IMR-90 (cell line): ENCODE data around the gene SH2D1B. TPM values are rescaled to one million over a fixed set of nuclear protein-coding genes. Genes with fewer than 3 reads are reported as not detected.

ENCODE experiments used
- ATAC-seq: fragments of 200-7000 bp; cut with Tn5 transposase; 2 replicates; pipeline ENCODE4 v1.9.1; 2020; ENCODE audit warnings: low read depth, mild to moderate bottlenecking, moderate library complexity
- BruUV-seq: library from RNA; stranded (reverse); fragments of 400-500 nt; replicated peaks from 2 replicates; lab custom pipeline; 2021; lab: Mats Ljungman, UMichigan
- CTCF ChIA-PET: fragments of 300-600 bp; formaldehyde crosslinking; extraction: SDS; loops from one replicate; lab custom pipeline; 2021; ENCODE audit warnings: antibody characterized with exemption; lab: Yijun Ruan, JAX
- POLR2A ChIA-PET: fragments of 300-600 bp; sonication (Branson Sonifier 250); formaldehyde crosslinking; loops from one replicate; lab custom pipeline; 2022; ENCODE audit warnings: antibody characterized with exemption; ENCODE audit not compliant: unreplicated experiment; lab: Charles Lee
- DNase-seq: peaks from one replicate; pipeline ENCODE4 v3.0.0; 2013
- H2AFZ ChIP-seq: replicated peaks from 2 replicates; pipeline ENCODE3; 2013; ENCODE audit warnings: low read length, mild to moderate bottlenecking; ENCODE audit not compliant: poor library complexity
- H2AK5ac ChIP-seq: 2 replicates; pipeline ENCODE4 v1.6.1; 2013; ENCODE audit warnings: low read depth, low read length, inconsistent platforms
- H2AK9ac ChIP-seq: replicated peaks from 2 replicates; pipeline ENCODE3; 2013; ENCODE audit warnings: mild to moderate bottlenecking, low read depth, low read length, moderate library complexity; ENCODE audit not compliant: poor library complexity
- H2BK120ac ChIP-seq: 2 replicates; pipeline ENCODE4 v1.6.1; 2013; ENCODE audit warnings: low read depth, low read length, inconsistent platforms
- H2BK15ac ChIP-seq: 3 replicates; pipeline ENCODE4 v1.6.1; 2013; ENCODE audit warnings: low read depth, low read length, inconsistent platforms
- H2BK20ac ChIP-seq: 2 replicates; pipeline ENCODE4 v1.6.1; 2013; ENCODE audit warnings: low read depth, mild to moderate bottlenecking, inconsistent platforms, low read length, moderate library complexity
- H2BK5ac ChIP-seq: 2 replicates; pipeline ENCODE4 v1.6.1; 2013; ENCODE audit warnings: mild to moderate bottlenecking, low read depth, low read length, inconsistent platforms; ENCODE audit not compliant: poor library complexity, severe bottlenecking
- H3K14ac ChIP-seq: replicated peaks from 2 replicates; pipeline ENCODE4 v1.6.1; 2013; ENCODE audit warnings: low read depth, low read length, inconsistent platforms
- H3K18ac ChIP-seq: 2 replicates; pipeline ENCODE4 v1.6.1; 2013; ENCODE audit warnings: low read depth, low read length, control low read depth
- H3K23ac ChIP-seq: 2 replicates; pipeline ENCODE4 v1.6.1; 2013; ENCODE audit warnings: low read depth, low read length, inconsistent platforms
- H3K27ac ChIP-seq: 2 replicates; pipeline ENCODE4 v1.5.1; 2013; ENCODE audit warnings: mild to moderate bottlenecking, control low read depth, low read length; ENCODE audit not compliant: insufficient read depth
- H3K27me3 ChIP-seq: 2 replicates; pipeline ENCODE4 v1.6.1; 2013; ENCODE audit warnings: low read length; ENCODE audit not compliant: control insufficient read depth, insufficient read depth
- H3K36me3 ChIP-seq: 2 replicates; pipeline ENCODE4 v1.6.1; 2013; ENCODE audit warnings: low read length, mixed read lengths; ENCODE audit not compliant: control insufficient read depth, insufficient read depth
- H3K4ac ChIP-seq: 2 replicates; pipeline ENCODE4 v1.6.1; 2013; ENCODE audit warnings: low read depth, low read length, inconsistent platforms
- H3K4me1 ChIP-seq: 2 replicates; pipeline ENCODE4 v1.6.1; 2013; ENCODE audit warnings: low read length, mixed read lengths; ENCODE audit not compliant: control insufficient read depth, insufficient read depth
- H3K4me2 ChIP-seq: 2 replicates; pipeline ENCODE4 v1.6.1; 2013; ENCODE audit warnings: low read depth, mild to moderate bottlenecking, control low read depth, low read length, moderate library complexity
- H3K4me3 ChIP-seq: 2 replicates; pipeline ENCODE4 v1.5.1; 2013; ENCODE audit warnings: low read depth, mild to moderate bottlenecking, control low read depth, low read length, moderate library complexity; ENCODE audit not compliant: insufficient read depth
- H3K56ac ChIP-seq: 2 replicates; pipeline ENCODE4 v1.6.1; 2013; ENCODE audit warnings: low read length, inconsistent platforms; ENCODE audit not compliant: insufficient read depth; ENCODE audit errors: extremely low read depth
- H3K79me1 ChIP-seq, 2 experiments: 2 replicates each; pipeline ENCODE4 v1.6.1; 2013; ENCODE audit warnings: low read length in 2 of 2, inconsistent platforms in 1 of 2, low read depth in 1 of 2
- H3K9ac ChIP-seq: 2 replicates; pipeline ENCODE4 v1.6.1; 2013; ENCODE audit warnings: low read depth, low read length, control low read depth
- H3K9me1 ChIP-seq: 2 replicates; pipeline ENCODE4 v1.6.1; 2013; ENCODE audit warnings: low read length, inconsistent platforms; ENCODE audit not compliant: insufficient read depth
- H3K9me3 ChIP-seq: 2 replicates; pipeline ENCODE4 v1.6.1; 2013; ENCODE audit warnings: low read length; ENCODE audit not compliant: control insufficient read depth, insufficient read depth
- H4K20me1 ChIP-seq: 2 replicates; pipeline ENCODE4 v1.6.1; 2013; ENCODE audit warnings: low read length, inconsistent platforms; ENCODE audit not compliant: insufficient read depth
- H4K5ac ChIP-seq: 2 replicates; pipeline ENCODE4 v1.6.1; 2013; ENCODE audit warnings: mild to moderate bottlenecking, low read depth, low read length, control low read depth
- H4K8ac ChIP-seq, 2 experiments: 2 replicates each; pipeline ENCODE4 v1.6.1; 2013; ENCODE audit warnings: low read depth in 2 of 2, low read length in 2 of 2, control low read depth in 1 of 2, inconsistent platforms in 1 of 2
- H4K91ac ChIP-seq: 2 replicates; pipeline ENCODE4 v1.6.1; 2013; ENCODE audit warnings: low read depth, low read length, inconsistent platforms; ENCODE audit not compliant: insufficient read depth
- BHLHE40 ChIP-seq: fragments of 150-350 bp; IDR thresholded peaks from 2 replicates; pipeline ENCODE4 v1.6.1; 2016; ENCODE audit warnings: mild to moderate bottlenecking, low read depth, low read length
- CEBPB ChIP-seq: IDR thresholded peaks from 2 replicates; pipeline ENCODE4 v1.6.1; 2012; ENCODE audit warnings: low read depth, low read length, improper control_type of control experiment
- CHD1 ChIP-seq: IDR thresholded peaks from 2 replicates; pipeline ENCODE4 v1.6.1; 2012; ENCODE audit warnings: low read depth, low read length, improper control_type of control experiment
- FOS ChIP-seq: fragments of 150-350 bp; IDR thresholded peaks from 2 replicates; pipeline ENCODE4 v1.6.1; 2016; ENCODE audit warnings: low read depth, low read length
- MAFK ChIP-seq: IDR thresholded peaks from 2 replicates; pipeline ENCODE4 v1.6.1; 2012; ENCODE audit warnings: low read depth, low read length, improper control_type of control experiment
- MXI1 ChIP-seq: IDR thresholded peaks from 2 replicates; pipeline ENCODE4 v1.6.1; 2012; ENCODE audit warnings: low read depth, mild to moderate bottlenecking, low read length, moderate library complexity, borderline replicate concordance
- NFE2L2 ChIP-seq: fragments of 150-350 bp; IDR thresholded peaks from 2 replicates; pipeline ENCODE4 v1.6.1; 2016; ENCODE audit warnings: low read depth, mild to moderate bottlenecking, low read length
- POLR2A ChIP-seq: IDR thresholded peaks from 2 replicates; pipeline ENCODE4 v1.6.1; 2012; ENCODE audit warnings: mild to moderate bottlenecking, low read depth, low read length
- RCOR1 ChIP-seq: IDR thresholded peaks from 2 replicates; pipeline ENCODE4 v1.6.1; 2012; ENCODE audit warnings: mild to moderate bottlenecking, low read length, improper control_type of control experiment; ENCODE audit not compliant: insufficient replicate concordance
- RFX5 ChIP-seq: IDR thresholded peaks from 2 replicates; pipeline ENCODE4 v1.8.0; 2012; ENCODE audit warnings: low read depth, mild to moderate bottlenecking, low read length, moderate library complexity
- SMC3 ChIP-seq: fragments of 150-350 bp; IDR thresholded peaks from 2 replicates; pipeline ENCODE4 v1.6.1; 2016; ENCODE audit warnings: low read depth, mild to moderate bottlenecking, antibody characterized with exemption, low read length, moderate library complexity
- WGBS, 2 experiments: methylation state at CpG; one replicate each; pipeline versions ENCODE4 v1.1.5 to v1.1.7; 2013; ENCODE audit warnings: missing lambda C conversion rate in 2 of 2; ENCODE audit not compliant: insufficient read length in 1 of 2; ENCODE audit errors: extremely low coverage in 2 of 2; 5-methylcytosine and 5-hydroxymethylcytosine counted together
- dilution Hi-C: fragments of 300-500 bp; cut with HindIII; formaldehyde crosslinking; loops from one replicate; pipeline ENCODE4 v1.14.3; 2018; ENCODE audit warnings: low sequenced_read_pairs; ENCODE audit not compliant: unreplicated experiment
- in situ Hi-C: fragments of 300-500 bp; cut with MboI; formaldehyde crosslinking; loops from 3 replicates; pipeline ENCODE4 v1.14.3; 2019; ENCODE audit warnings: low sequenced_read_pairs, inconsistent platforms, mixed read lengths
- intact Hi-C: fragments of 100-400 bp; cut with micrococcal nuclease; formaldehyde crosslinking; loops from 2 replicates; pipeline ENCODE4 v1.10.0; 2022
- polyA plus RNA-seq, 3 experiments: library from polyadenylated mRNA; depleted of rRNA; stranded (reverse); fragments of >200 nt; gene quantifications; 2 replicates each; pipeline ENCODE4 v1.2.3, GENCODE V29; 2012; ENCODE audit warnings: low replicate concordance in 1 of 3
- total RNA-seq: library from RNA; depleted of rRNA; stranded (reverse); fragments of >200 nt; gene quantifications from 2 replicates; pipeline ENCODE4 v1.2.3, GENCODE V29; 2012
- TF ChIP-seq, protein P1 (sequence below): fragments of 150-350 bp; IDR thresholded peaks from 2 replicates; pipeline ENCODE4 v1.6.1; 2017; ENCODE audit warnings: mild to moderate bottlenecking, antibody characterized with exemption, low read length, low read depth
- TF ChIP-seq, protein P2 (sequence below): conservative IDR thresholded peaks from 2 replicates; pipeline ENCODE4 v1.5.1; 2012; ENCODE audit warnings: mild to moderate bottlenecking, low read depth, low read length, improper control_type of control experiment

SH2D1B gene
- total and polyA plus RNA-seq, 2 of the 4 experiments (the other 2 are of a cell fraction) = 0.03 to 0.18 TPM

DNA sequence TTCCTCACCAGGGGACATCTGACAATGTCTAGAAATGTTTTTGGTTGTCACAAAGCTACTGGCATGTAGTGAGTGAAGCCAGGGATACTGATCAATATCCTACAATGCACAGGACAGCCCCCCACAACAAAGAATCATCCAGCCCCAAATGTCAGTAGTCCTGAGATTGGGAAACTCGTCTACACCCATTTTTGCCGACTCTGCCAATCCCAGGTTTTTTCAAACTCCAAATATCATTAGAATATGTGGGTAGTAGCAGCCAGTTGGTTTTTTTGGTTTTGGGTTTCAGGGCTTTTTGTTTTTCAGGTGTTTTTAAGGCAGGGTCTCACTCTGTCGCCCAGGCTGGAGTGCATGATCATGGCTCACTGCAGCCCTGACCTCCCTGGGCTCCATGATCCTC is 41.2 kb downstream of the SH2D1B start:
- no peak overlapping the region for H4K91ac ChIP-seq
- H3K36me3 ChIP-seq = no peaks in the 10 kb centered on the region
- no peak for TF ChIP-seq CEBPB
- TF ChIP-seq, protein P1, sequence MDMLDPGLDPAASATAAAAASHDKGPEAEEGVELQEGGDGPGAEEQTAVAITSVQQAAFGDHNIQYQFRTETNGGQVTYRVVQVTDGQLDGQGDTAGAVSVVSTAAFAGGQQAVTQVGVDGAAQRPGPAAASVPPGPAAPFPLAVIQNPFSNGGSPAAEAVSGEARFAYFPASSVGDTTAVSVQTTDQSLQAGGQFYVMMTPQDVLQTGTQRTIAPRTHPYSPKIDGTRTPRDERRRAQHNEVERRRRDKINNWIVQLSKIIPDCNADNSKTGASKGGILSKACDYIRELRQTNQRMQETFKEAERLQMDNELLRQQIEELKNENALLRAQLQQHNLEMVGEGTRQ = no peak
- TF ChIP-seq CHD1 = no peak
- TF ChIP-seq SMC3 = no peak
- TF ChIP-seq, protein P2, sequence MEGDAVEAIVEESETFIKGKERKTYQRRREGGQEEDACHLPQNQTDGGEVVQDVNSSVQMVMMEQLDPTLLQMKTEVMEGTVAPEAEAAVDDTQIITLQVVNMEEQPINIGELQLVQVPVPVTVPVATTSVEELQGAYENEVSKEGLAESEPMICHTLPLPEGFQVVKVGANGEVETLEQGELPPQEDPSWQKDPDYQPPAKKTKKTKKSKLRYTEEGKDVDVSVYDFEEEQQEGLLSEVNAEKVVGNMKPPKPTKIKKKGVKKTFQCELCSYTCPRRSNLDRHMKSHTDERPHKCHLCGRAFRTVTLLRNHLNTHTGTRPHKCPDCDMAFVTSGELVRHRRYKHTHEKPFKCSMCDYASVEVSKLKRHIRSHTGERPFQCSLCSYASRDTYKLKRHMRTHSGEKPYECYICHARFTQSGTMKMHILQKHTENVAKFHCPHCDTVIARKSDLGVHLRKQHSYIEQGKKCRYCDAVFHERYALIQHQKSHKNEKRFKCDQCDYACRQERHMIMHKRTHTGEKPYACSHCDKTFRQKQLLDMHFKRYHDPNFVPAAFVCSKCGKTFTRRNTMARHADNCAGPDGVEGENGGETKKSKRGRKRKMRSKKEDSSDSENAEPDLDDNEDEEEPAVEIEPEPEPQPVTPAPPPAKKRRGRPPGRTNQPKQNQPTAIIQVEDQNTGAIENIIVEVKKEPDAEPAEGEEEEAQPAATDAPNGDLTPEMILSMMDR = no peak
- no peak for TF ChIP-seq RFX5
- TF ChIP-seq FOS = no peak
- TF ChIP-seq POLR2A = no peak
- TF ChIP-seq NFE2L2 = no peak
- no peak for TF ChIP-seq BHLHE40
- TF ChIP-seq MAFK = no peak
- TF ChIP-seq MXI1 = no peak
- no peak for TF ChIP-seq RCOR1
- H3K27ac ChIP-seq = no peak overlapping the region
- H3K9me1 ChIP-seq = no peaks in the 10 kb centered on the region
- POLR2A ChIA-PET = no interaction called here
- in situ Hi-C loops (no loop called here), intact Hi-C loops (no loop called here), dilution Hi-C loops (no loop called here)
- DNase-seq (no peak), ATAC-seq (no peak)
- H3K27me3 ChIP-seq = peaks cover 15% of the 10 kb centered on the region
- H2AK9ac ChIP-seq = no peak overlapping the region
- H4K5ac ChIP-seq = no peak overlapping the region
- no peaks in the 10 kb centered on the region for H3K4me1 ChIP-seq
- no peak overlapping the region for H3K14ac ChIP-seq
- no CpG with 5 or more reads among the region's 3 CpGs for WGBS, 2 experiments
- H2BK120ac ChIP-seq = no peak overlapping the region
- H3K79me1 ChIP-seq = no peaks in the 10 kb centered on the region
- no peak overlapping the region for H2AFZ ChIP-seq
- H3K56ac ChIP-seq = no peak overlapping the region
- no peak overlapping the region for H3K4me2 ChIP-seq
- H3K23ac ChIP-seq = no peak overlapping the region
- no peak overlapping the region for H2BK5ac ChIP-seq
- no TSS peak for BruUV-seq
- no peak overlapping the region for H3K9ac ChIP-seq
- no peak overlapping the region for H2AK5ac ChIP-seq
- CTCF ChIA-PET = interaction anchor here (2.0 kb wide), 1 partner anchor 13 kb away, joined by 8 read pairs; no protein-coding TSS in a partner anchor
- H3K4me3 ChIP-seq = no peak overlapping the region
- H3K9me3 ChIP-seq = no peaks in the 10 kb centered on the region
- no peak overlapping the region for H2BK15ac ChIP-seq
- no peak overlapping the region for H3K4ac ChIP-seq
- no peak overlapping the region for H4K8ac ChIP-seq
- H4K20me1 ChIP-seq = no peaks in the 10 kb centered on the region
- H3K18ac ChIP-seq = no peak overlapping the region
- no peak overlapping the region for H2BK20ac ChIP-seq
